ENCODE data around the gene FBN2. TPM values are rescaled to one million over a fixed set of nuclear protein-coding genes. Genes with fewer than 3 reads are reported as not detected.
"Not testable (repeated sequence)": the region's sequence is repeated elsewhere in the genome, so short reads cannot be mapped to it uniquely, and the experiment has no call there.

Gene FBN2
- total RNA-seq, 6 experiments from 2014 or later, result 174 to 272 (median 186) TPM

- peaks cover 10% of the 10 kb centered on the region for H3K9me3 Mint-ChIP-seq
- no peak overlapping the region for H3K4me3 Mint-ChIP-seq
- H3K27me3 Mint-ChIP-seq (ENCODE audit: insufficient read depth), result no peaks in the 10 kb centered on the region
- peaks cover 36% of the 10 kb centered on the region for H3K36me3 Mint-ChIP-seq (ENCODE audit: low read depth)
- peak overlapping the region; percentile 53; the same call in 1 of the 2 replicates for H3K27ac Mint-ChIP-seq
- H3K4me1 Mint-ChIP-seq (ENCODE audit: low read depth), result peaks cover 18% of the 10 kb centered on the region
- DNase-seq, result no peak
- no peak for TF ChIP-seq CTCF (IDR thresholded peaks at IDR 0.05)
Measured at GRCh38 chr5:128464596-128464995, 73.4 kb downstream of the FBN2 start.

GRCh38 chr5:128462330-128462729, 75.7 kb downstream of the FBN2 start:
- Mint-ChIP-seq H3K4me1 (ENCODE audit: low read depth) (peaks cover 21% of the 10 kb centered on the region; the same call in 1 of the 2 replicates), H3K4me3 (no peak overlapping the region), H3K27ac (peak overlapping the region; percentile 48), H3K9me3 (peaks cover 5% of the 10 kb centered on the region), H3K36me3 (ENCODE audit: low read depth) (peaks cover 37% of the 10 kb centered on the region), H3K27me3 (ENCODE audit: insufficient read depth) (no peaks in the 10 kb centered on the region)
- no peak for TF ChIP-seq CTCF (IDR thresholded peaks at IDR 0.05)
- DNase-seq, result no peak

DNA sequence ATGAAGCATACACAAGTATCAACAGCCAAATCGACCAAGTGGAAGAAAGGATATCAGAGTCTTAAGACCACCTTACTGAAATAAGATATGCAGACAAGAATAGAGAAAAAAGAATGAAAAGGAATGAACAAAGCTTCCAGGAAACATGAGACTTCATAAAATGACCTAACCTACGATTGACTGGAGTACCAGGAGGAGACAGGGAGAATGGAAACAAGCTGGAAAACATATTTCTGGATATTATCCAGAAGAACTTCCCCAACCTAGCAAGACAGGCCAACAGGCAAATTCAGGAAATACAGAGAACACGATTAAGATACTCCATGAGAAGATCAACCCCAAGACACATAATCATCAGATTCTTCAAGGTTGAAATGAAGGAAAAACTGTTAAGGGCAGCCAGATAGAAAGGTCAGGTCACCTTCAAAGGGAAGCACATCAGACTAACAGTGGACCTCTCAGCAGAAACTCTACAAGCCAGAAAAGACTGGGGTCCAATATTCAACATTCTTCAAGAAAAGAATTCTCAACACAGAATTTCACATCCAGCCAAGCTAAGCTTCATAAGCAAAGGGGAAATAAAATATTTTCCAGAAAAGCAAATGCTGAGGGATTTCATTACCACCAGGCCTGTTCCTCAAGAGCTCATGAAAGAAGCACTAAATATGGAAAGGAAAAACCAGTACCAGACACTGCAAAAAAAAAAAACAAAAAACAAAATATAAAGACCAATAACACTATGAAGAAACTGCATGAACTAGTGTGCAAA, 80.7 kb downstream of the FBN2 start:
- not testable (repeated sequence) for DNase-seq; H3K4me3 Mint-ChIP-seq; H3K9me3 Mint-ChIP-seq; H3K27ac Mint-ChIP-seq; H3K27me3 Mint-ChIP-seq (ENCODE audit: insufficient read depth)
- H3K4me1 Mint-ChIP-seq (ENCODE audit: low read depth), result peaks cover 21% of the 10 kb centered on the region; the same call in 1 of the 2 replicates
- peaks cover 52% of the 10 kb centered on the region for H3K36me3 Mint-ChIP-seq (ENCODE audit: low read depth)

DNA sequence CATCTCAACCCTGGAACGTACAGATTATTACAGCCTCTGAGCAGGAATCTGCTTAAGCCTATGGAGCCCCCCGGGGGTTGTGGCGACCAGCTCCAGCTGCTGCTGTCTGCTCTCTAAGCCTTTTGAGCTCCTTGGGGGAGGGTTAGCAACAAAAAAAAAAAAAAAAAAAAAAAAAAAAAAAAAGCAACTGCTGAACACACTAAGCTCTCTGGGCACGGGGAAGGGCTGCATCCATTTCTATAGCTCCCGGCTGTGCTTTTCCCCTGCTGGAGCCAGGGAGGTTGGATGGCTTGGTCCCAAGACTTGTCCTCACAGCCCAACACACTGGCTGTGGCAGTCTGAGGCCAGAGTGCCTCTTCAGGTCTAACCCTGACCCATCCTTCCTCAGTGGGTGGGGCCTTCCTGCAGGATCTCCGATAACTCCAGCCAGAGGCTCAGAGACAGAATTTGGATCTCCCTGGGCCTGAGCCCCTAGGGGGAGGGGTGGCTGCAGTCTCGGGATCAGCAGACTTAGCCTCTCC, 82.1 kb downstream of the FBN2 start:
- Mint-ChIP-seq H3K27me3 (ENCODE audit: insufficient read depth) (no peaks in the 10 kb centered on the region; the same call in 1 of the 2 replicates), H3K4me1 (ENCODE audit: low read depth) (peaks cover 17% of the 10 kb centered on the region; the same call in 1 of the 2 replicates), H3K27ac (no peak overlapping the region), H3K9me3 (peaks cover 9% of the 10 kb centered on the region), H3K36me3 (ENCODE audit: low read depth) (peaks cover 52% of the 10 kb centered on the region), H3K4me3 (no peak overlapping the region)
- no peak for DNase-seq
- TF ChIP-seq CTCF (IDR thresholded peaks at IDR 0.05), result no peak

GRCh38 chr5:128453121-128453520, 84.9 kb downstream of the FBN2 start:
- Mint-ChIP-seq H3K4me1 (ENCODE audit: low read depth) (peaks cover 10% of the 10 kb centered on the region; the same call in 1 of the 2 replicates), H3K4me3 (no peak overlapping the region), H3K9me3 (peaks cover 4% of the 10 kb centered on the region), H3K27ac (no peak overlapping the region), H3K36me3 (ENCODE audit: low read depth) (peaks cover 42% of the 10 kb centered on the region), H3K27me3 (ENCODE audit: insufficient read depth) (no peaks in the 10 kb centered on the region; the same call in 1 of the 2 replicates)
- no peak for TF ChIP-seq CTCF (IDR thresholded peaks at IDR 0.05)
- no peak for DNase-seq

GRCh38 chr5:128447224-128447623, 90.8 kb downstream of the FBN2 start:
- not testable (repeated sequence) for H3K27me3 Mint-ChIP-seq (ENCODE audit: insufficient read depth); H3K4me3 Mint-ChIP-seq; H3K4me1 Mint-ChIP-seq (ENCODE audit: low read depth); H3K27ac Mint-ChIP-seq; DNase-seq
- H3K36me3 Mint-ChIP-seq (ENCODE audit: low read depth), result peaks cover 41% of the 10 kb centered on the region
- peaks cover 16% of the 10 kb centered on the region for H3K9me3 Mint-ChIP-seq

Measured in HFFc6 (cell line).